Natural killer cell (primary cell): ENCODE results near the gene BUD13. TPM values are rescaled to one million over a fixed set of nuclear protein-coding genes. Genes with fewer than 3 reads are reported as not detected.

Experiments used
- ATAC-seq, 3 donors: fragments of 150-1000 bp in 2 of 3; fragments of 200-7000 bp in 1 of 3; cut with Tn5 transposase; 1 replicate in 1 of 3; 2 replicates in 2 of 3; pipeline ENCODE4 v1.10.0; 2021; ENCODE audit warnings: mild to moderate bottlenecking in 2 of 3, moderate library complexity in 2 of 3
- DNase-seq, 2 donors: peaks; one replicate each; pipeline versions ENCODE4 v3.0.0 to v3.0.0-alpha.2; 2013 to 2021; ENCODE audit warnings: mixed read lengths in 1 of 2
- H3K27ac ChIP-seq: one replicate; pipeline ENCODE4 v1.5.1; 2013; ENCODE audit warnings: mild to moderate bottlenecking, low read length
- H3K27me3 ChIP-seq: one replicate; pipeline ENCODE4 v1.6.1; 2013; ENCODE audit warnings: low read length; ENCODE audit not compliant: control insufficient read depth, insufficient read depth
- H3K36me3 ChIP-seq: one replicate; pipeline ENCODE4 v1.6.1; 2013; ENCODE audit warnings: low read length; ENCODE audit not compliant: control insufficient read depth, insufficient read depth
- H3K4me1 ChIP-seq: one replicate; pipeline ENCODE4 v1.6.1; 2013; ENCODE audit warnings: low read length; ENCODE audit not compliant: control insufficient read depth, insufficient read depth
- H3K4me3 ChIP-seq: one replicate; pipeline ENCODE4 v1.5.1; 2013; ENCODE audit warnings: low read length
- H3K9me3 ChIP-seq: one replicate; pipeline ENCODE4 v1.6.1; 2013; ENCODE audit warnings: low read length; ENCODE audit not compliant: control insufficient read depth, insufficient read depth
- H3K27ac Mint-ChIP-seq, 2 donors: one replicate each; pipeline ENCODE4 v1.8.0; 2022; ENCODE audit warnings: mild to moderate bottlenecking in 2 of 2, mixed read lengths in 2 of 2, moderate library complexity in 1 of 2
- H3K27me3 Mint-ChIP-seq, 2 donors: one replicate each; pipeline ENCODE4 v1.8.0; 2022; ENCODE audit warnings: low read depth in 2 of 2, mixed read lengths in 2 of 2
- H3K36me3 Mint-ChIP-seq: one replicate; pipeline ENCODE4 v1.8.0; 2022; ENCODE audit warnings: mixed read lengths
- H3K4me1 Mint-ChIP-seq, 2 donors: one replicate each; pipeline ENCODE4 v1.8.0; 2022; ENCODE audit warnings: mixed read lengths in 2 of 2
- H3K4me3 Mint-ChIP-seq: one replicate; pipeline ENCODE4 v1.8.0; 2022; ENCODE audit warnings: mild to moderate bottlenecking, moderate library complexity, mixed read lengths
- H3K9me3 Mint-ChIP-seq, 2 donors: one replicate each; pipeline ENCODE4 v1.8.0; 2022; ENCODE audit warnings: mixed read lengths in 2 of 2
- CTCF ChIP-seq: fragments of 200-600 bp; IDR thresholded peaks from one replicate; pipeline ENCODE4 v1.8.0; 2022; ENCODE audit warnings: antibody characterized with exemption
- WGBS: methylation state at CpG from one replicate; pipeline ENCODE4 v1.1.7; 2013; ENCODE audit warnings: missing lambda C conversion rate; ENCODE audit not compliant: insufficient coverage; 5-methylcytosine and 5-hydroxymethylcytosine counted together
- intact Hi-C: fragments of 100-400 bp; cut with micrococcal nuclease; formaldehyde crosslinking; loops from one replicate; pipeline ENCODE4 v1.14.2; 2022
- total RNA-seq, 4 donors: library from RNA; stranded (reverse); fragments of 120-200 nt in 1 of 4; gene quantifications; one replicate each; pipeline versions ENCODE4 v1.2.3 to v1.2.4, GENCODE V29; 2013 to 2022

The BUD13 gene
- total RNA-seq, 3 donors from 2014 or later (not counting 1 experiment from before 2014, with no cell fraction given), result 13.5 to 16.0 (median 13.7) TPM

- no peak for DNase-seq
- Histone ChIP-seq H3K9me3 (no peaks in the 10 kb centered on the region), H3K27ac (no peak overlapping the region), H3K27me3 (no peaks in the 10 kb centered on the region), H3K36me3 (no peaks in the 10 kb centered on the region), H3K4me1 (no peaks in the 10 kb centered on the region), H3K4me3 (no peak overlapping the region)
- H3K9me3 Mint-ChIP-seq, result no peaks in the 10 kb centered on the region
- WGBS, result 75% methylated on average over 2 of the region's 2 CpGs
- peaks cover 8 to 10% of the 10 kb centered on the region in 2 donors for H3K27me3 Mint-ChIP-seq
- intact Hi-C loops, result no loop called here
- H3K36me3 Mint-ChIP-seq, result no peaks in the 10 kb centered on the region
- H3K4me1 Mint-ChIP-seq, result peaks cover 0 to 5% of the 10 kb centered on the region in 2 donors
- H3K4me3 Mint-ChIP-seq, result no peak overlapping the region
- H3K27ac Mint-ChIP-seq, result no peak overlapping the region
- no peak for TF ChIP-seq CTCF
- no peak for ATAC-seq
Observed at GRCh38 chr11:116701876-116702275, 70.9 kb downstream of the BUD13 start.

- H3K27ac ChIP-seq, result no peak overlapping the region
- 82% methylated on average over 7 of the region's 7 CpGs for WGBS
- Mint-ChIP-seq H3K4me1 (peaks cover 0 to 5% of the 10 kb centered on the region in 2 donors), H3K9me3 (no peaks in the 10 kb centered on the region), H3K27ac (no peak overlapping the region), H3K36me3 (no peaks in the 10 kb centered on the region), H3K4me3 (no peak overlapping the region), H3K27me3 (peaks cover 8% of the 10 kb centered on the region in 2 donors)
- no peak overlapping the region for H3K4me3 ChIP-seq
- TF ChIP-seq CTCF, result no peak
- H3K9me3 ChIP-seq, result no peaks in the 10 kb centered on the region
- no peaks in the 10 kb centered on the region for H3K27me3 ChIP-seq
- intact Hi-C loops, result no loop called here
- no peak for ATAC-seq
- no peak for DNase-seq
- no peaks in the 10 kb centered on the region for H3K36me3 ChIP-seq
- H3K4me1 ChIP-seq, result no peaks in the 10 kb centered on the region
Observed at GRCh38 chr11:116701297-116701801, 71.4 kb downstream of the BUD13 start.

- H3K4me3 Mint-ChIP-seq, result no peak overlapping the region
- no peaks in the 10 kb centered on the region for H3K9me3 Mint-ChIP-seq
- no peak for ATAC-seq
- Histone ChIP-seq H3K27ac (no peak overlapping the region), H3K36me3 (no peaks in the 10 kb centered on the region), H3K27me3 (no peaks in the 10 kb centered on the region), H3K9me3 (no peaks in the 10 kb centered on the region), H3K4me1 (no peaks in the 10 kb centered on the region), H3K4me3 (no peak overlapping the region)
- H3K36me3 Mint-ChIP-seq, result no peaks in the 10 kb centered on the region
- TF ChIP-seq CTCF, result no peak
- peaks cover 2 to 9% of the 10 kb centered on the region in 2 donors for H3K27me3 Mint-ChIP-seq
- intact Hi-C loops, result no loop called here
- 95% methylated on average over 6 of the region's 6 CpGs for WGBS
- no peak for DNase-seq
- H3K27ac Mint-ChIP-seq, result no peak overlapping the region
- H3K4me1 Mint-ChIP-seq, result peaks cover 0 to 5% of the 10 kb centered on the region in 2 donors
Observed at GRCh38 chr11:116700586-116701220, 72.1 kb downstream of the BUD13 start.

Other genes with a start within 250 kb of the BUD13 start
- gene ZPR1, start 15.0 kb upstream of the BUD13 start, total RNA-seq, result 100 to 1,000 TPM in 1 of 3 donors, 10 to 100 TPM in 2; 92.0 to 107 (median 92.6) TPM
- not detected for gene APOA5, start 18.9 kb upstream of the BUD13 start, total RNA-seq
- not detected for gene APOA4, start 50.3 kb upstream of the BUD13 start, total RNA-seq
- not detected for gene APOC3, start 56.9 kb upstream of the BUD13 start, total RNA-seq
- under 1 TPM in 2 of 3 donors, not detected in 1; 0.54 to 0.87 TPM for gene APOA1, start 64.6 kb upstream of the BUD13 start, total RNA-seq